T-helper 9 cell (primary cell): ENCODE measurements around the gene TUBB4B.
"Not testable (repeated sequence)": the region's sequence is repeated elsewhere in the genome, so short reads cannot be mapped to it uniquely, and the experiment has no call there.

Source experiments
- DNase-seq: peaks from one replicate; pipeline ENCODE4 v3.0.0-alpha.2; 2020

The TUBB4B gene

DNA sequence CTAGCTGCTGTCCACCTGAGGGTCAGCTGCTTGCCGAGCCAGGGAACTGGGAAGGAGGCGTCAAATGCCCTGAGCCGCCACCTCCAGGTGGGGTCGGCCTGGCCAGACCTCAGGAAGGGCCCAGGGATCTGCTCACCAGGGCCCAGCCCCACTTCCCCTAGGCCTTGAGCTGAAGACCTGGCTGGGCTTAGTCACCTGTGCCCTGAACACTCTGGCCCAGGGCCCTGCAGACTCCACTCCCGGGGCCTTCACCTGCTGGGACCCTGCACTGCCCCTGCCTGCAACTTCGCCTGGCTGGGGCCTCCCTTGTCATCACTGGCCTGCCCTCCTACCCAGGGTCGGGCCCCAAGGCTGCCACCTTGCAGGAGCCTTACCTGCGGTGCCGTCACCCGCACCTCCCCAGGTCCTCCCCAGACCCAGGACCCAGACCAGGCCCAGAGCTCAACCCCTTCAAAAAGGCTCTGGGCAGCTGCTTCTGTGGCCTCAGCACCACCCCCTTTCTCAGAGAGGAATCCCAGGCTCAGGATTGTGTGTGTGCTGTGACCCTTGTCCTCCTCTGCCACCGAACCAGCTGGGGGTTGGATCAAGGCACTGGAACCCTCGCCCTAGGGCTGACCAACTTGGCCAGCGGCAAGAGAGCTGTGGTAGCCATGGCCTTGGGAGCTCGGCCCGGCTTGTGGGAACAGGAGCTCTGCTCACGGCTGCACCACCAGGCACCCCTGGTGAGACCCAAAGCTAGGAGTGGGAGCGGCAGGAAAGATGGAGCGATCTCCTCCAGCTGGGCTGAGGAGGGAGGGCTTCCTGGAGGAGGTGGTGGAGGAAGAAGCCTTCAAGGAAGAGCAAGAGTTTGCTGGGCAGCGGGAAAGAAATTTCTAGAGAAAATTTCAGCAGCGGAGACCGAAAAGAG is 12.9 kb downstream of the TUBB4B start:
- no peak for DNase-seq

DNA sequence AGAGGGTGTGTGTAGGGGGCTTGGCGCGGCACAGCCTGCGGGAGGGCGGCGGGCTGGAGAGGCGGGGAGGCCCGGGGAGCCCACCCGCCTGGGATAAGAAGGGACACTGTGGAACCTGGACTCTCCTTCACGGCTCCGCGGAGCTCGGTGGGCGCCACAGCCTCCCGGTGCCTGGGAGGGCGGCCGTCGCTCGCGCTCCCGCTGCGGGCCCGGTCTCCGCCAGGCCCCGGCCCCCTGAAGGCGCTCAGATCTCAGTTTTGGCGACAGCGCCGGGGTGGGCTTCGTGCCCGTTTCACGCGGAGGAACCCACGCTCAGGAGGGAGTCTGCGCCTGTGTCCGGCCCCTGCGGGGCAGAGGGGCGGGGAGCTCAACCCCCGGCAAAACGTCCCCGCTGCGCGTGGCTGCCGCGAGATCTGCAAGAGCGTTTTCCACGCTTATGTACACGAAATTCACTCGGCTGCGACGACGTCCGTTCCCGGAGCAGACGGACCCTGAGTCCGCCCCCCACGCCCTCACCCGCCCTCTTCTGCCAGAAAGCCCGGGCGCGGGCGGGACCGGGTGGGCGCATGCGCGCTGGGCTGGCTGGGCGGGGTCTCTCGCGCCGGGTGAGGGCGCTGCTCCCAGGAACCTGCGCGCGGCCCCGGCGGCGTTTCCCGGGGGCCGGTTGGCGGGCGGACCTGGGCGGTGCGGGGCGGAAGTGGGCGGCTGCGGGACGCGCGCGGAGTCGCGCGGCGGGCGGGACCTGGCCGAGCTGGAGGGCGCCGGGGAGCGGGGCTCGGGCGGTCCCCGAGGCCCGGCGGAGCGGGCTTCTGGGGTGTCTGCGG is 13.7 kb downstream of the TUBB4B start, which contains the start of gene NELFB:
TSS of gene NELFB (plus strand) at position 704 of the 824 bp plus-strand sequence.
- peak; percentile 97 for DNase-seq

- no peak for DNase-seq
These were observed 14.5 kb downstream of the TUBB4B start for GRCh38 chr9:137255448-137256114.

DNA sequence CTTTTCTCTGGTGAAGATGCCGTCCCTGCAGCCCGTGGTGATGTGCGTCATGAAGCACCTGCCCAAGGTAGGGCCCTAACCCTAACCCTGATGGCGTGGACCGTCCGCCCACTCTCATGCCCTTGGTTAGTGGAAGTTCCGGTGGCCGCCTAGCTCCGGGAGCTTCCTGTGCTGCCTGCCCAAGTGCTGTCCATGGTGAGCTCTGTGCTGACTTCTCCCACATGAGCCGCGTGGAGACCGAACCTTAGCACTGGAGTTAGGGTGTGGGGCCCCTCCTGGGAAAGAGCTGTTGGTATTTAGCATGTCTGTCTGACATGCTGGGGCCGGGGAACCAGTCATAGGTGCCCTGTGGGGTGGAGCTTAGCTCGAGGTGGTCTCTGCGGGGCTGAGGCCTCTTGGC is 15.3 kb downstream of the TUBB4B start:
- no peak for DNase-seq

GRCh38 chr9:137256856-137257255 is 15.8 kb downstream of the TUBB4B start:
- no peak for DNase-seq

- DNase-seq, result not testable (repeated sequence)
These were observed 21.3 kb downstream of the TUBB4B start for GRCh38 chr9:137262173-137262908.

DNA sequence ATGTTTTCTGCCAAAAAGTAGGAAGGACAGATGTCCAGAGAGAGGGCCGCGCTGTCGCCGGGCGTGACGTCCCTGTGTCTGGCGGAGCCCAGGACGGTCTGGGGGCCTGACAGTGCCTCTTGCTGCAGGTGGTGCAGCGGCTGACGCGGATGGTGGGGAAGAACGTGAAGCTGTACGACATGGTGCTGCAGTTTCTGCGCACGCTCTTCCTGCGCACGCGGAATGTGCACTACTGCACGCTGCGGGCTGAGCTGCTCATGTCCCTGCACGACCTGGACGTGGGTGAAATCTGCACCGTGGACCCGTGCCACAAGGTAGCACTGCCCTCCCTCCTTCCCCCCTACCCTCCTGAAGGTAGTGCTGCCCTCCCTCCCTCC is 21.8 kb downstream of the TUBB4B start:
- DNase-seq, result no peak

- DNase-seq, result no peak
These were observed 22.4 kb downstream of the TUBB4B start for GRCh38 chr9:137263506-137263905.

DNA sequence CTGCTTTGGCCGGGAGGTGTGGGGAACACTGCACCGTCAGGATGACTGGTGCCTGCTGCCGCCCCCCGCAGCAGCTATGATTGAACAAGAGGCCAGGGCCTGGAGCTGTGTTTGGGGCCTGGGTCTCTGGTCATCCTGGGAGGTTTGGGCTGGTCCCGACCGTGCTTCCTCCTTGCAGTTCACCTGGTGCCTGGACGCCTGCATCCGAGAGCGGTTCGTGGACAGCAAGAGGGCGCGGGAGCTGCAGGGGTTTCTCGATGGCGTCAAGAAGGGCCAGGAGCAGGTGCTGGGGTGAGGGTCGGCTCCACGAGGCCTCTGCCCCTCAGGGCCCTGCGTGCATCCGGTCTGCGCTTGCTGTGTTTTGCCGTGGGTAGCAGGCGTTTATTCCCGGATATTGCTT is 23.0 kb downstream of the TUBB4B start:
- DNase-seq, result no peak

DNA sequence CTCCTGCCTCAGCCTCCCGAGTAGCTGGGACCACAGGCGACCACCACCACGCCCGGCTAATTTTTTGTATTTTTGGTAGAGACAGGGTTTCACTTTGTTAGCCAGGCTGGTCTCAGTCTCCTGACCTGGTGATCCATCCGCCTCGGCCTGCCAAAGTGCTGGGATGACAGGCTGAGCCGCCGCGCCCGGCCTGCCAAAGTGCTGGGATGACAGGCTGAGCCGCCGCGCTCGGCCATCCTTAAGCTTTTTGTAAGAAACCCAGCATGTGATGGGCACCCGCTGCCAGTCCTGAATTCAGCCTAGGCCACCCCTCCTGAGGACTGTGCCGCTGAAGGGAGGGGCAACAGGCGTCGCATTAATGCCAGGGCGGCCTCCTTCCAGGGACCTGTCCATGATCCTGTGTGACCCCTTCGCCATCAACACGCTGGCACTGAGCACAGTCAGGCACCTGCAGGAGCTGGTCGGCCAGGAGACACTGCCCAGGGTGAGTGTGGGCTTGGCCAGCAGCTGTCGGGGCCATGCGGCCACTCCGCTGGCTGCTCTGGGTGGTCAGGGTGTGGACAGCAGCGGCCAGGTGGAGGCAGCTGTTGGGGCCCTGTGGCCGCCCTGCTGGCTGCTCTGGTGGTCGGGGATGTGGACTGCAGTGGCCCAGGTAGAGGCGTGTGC is 24.5 kb downstream of the TUBB4B start:
- no peak for DNase-seq

GRCh38 chr9:137266162-137266527 is 25.1 kb downstream of the TUBB4B start:
- no peak for DNase-seq

DNA sequence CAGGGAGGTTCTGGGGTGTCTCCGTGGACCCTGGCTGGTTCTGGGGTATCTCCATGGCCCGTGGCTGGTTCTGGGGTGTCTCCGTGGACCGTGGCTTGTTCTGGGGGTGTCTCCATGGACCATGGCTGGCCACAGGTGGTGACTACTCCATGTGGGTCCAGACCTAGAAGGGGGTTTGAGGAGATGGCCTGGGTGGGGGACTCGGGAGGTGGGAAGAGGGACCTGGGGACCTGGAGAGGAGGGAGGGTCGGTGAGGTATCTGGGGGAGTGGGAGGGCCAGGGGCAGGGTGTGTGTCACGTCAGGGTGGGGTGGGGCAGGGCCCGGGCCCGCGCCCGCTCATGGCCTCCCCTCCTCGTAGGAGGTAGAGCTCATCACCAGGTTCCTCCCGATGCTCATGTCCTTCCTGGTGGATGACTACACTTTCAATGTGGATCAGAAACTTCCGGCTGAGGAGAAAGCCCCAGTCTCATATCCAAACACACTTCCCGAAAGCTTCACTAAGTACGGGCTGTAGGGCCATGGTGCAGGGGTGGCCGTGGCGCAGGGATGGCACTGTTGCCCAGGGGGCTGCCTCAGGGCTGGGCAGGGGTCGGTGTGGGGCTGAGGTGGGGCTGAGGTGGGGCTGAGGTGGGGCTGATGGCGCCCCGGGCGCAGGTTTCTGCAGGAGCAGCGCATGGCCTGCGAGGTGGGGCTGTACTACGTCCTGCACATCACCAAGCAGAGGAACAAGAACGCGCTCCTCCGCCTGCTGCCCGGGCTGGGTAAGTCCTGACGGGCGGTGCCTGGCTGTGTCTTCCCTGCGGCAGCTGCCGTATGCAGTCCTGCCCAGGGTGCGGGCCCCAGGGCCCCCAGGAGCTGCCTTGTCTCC is 25.7 kb downstream of the TUBB4B start:
- DNase-seq, result no peak

- DNase-seq, result no peak
These were observed 26.9 kb downstream of the TUBB4B start for GRCh38 chr9:137267933-137268355.

GRCh38 chr9:137268538-137269201 is 27.6 kb downstream of the TUBB4B start:
- DNase-seq, result no peak

DNA sequence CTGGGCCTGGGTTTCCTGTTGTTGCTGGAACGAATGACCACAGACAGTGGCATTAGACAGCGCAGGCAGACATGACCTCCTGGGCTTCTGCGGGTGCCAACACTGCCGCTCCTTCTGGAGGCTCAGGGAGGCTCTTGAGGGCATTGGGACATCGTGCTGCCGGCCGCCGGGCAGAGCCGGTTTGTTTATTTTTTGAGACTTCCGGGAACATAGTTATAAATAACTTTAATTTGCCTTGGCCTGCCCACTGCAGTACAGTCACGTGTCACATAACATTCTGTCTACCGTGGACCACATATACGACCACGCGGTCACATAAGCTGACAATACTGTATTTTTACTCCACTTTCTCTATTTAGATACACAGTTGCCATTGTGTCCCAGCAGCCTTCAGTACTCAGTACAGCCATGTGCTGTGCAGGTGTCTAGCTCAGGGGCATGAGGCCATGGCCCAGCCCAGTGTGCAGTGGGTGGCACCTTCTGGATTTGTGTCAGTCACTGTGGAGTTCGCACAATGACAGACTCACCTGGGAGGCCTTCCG is 28.2 kb downstream of the TUBB4B start:
- no peak for DNase-seq

- DNase-seq, result no peak
These were observed 30.0 kb downstream of the TUBB4B start for GRCh38 chr9:137270929-137271695.

- DNase-seq, result no peak
These were observed 30.6 kb downstream of the TUBB4B start for GRCh38 chr9:137271696-137272076.

DNA sequence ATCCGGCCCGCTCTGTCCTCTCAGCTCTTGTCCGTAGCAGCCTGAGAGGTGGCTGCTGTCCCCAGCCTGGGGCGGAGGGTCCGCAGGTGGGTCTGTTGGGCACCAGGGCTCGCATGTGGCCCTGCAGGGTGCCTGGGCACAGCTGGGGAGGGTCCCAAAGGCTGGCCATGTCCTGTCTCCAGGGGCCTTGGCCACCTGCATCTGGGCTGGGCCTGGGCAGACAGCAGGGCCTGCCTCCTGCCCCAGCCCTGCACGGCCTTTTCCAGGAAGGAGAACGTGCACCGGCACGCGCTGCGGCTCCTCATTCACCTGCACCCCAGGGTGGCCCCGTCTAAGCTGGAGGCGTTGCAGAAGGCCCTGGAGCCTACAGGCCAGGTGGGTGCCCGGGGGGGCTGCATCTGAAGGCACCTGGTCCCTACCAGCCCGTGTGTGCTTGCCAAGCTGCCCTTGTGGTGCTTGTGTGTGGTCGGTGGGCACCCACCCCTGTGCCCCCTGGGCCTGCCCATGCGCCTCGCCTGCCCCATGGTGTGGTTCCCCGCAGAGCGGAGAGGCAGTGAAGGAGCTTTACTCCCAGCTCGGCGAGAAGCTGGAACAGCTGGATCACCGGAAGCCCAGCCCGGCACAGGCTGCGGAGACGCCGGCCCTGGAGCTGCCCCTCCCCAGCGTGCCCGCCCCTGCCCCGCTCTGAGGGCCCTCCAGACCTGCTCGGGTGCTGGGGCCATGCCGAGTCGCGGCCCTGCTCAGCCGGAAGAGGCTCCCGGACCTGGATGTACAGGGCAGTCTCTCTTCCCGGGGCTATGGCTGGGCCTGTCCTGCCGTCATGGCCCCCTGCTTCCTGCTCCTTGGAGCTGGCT is 31.4 kb downstream of the TUBB4B start:
- DNase-seq, result no peak
